SU-DHL-6 (cell line): ENCODE results near the gene C1QTNF6.

Source experiments
- H2AFZ ChIP-seq: fragments of 200-600 bp; sonication (generic); 2 replicates; pipeline ENCODE4 v1.6.1; 2014; ENCODE audit warnings: low read depth, mild to moderate bottlenecking, moderate library complexity, mixed read lengths, antibody characterized with exemption, low read length; ENCODE audit not compliant: severe bottlenecking
- H3F3A ChIP-seq: fragments of 200-600 bp; shearing (Covaris generic); 2 replicates; pipeline ENCODE4 v1.6.0; 2016; ENCODE audit warnings: antibody characterized with exemption, mild to moderate bottlenecking; ENCODE audit not compliant: insufficient read depth
- H3K27ac ChIP-seq: fragments of 200-600 bp; sonication (generic); 2 replicates; pipeline ENCODE4 v1.5.1; 2016; ENCODE audit warnings: low read depth, mild to moderate bottlenecking, low read length, moderate library complexity, mixed read lengths
- H3K27me3 ChIP-seq: fragments of 200-600 bp; sonication (generic), shearing (Covaris generic); 2 replicates; pipeline ENCODE4 v1.6.0; 2014; ENCODE audit warnings: mild to moderate bottlenecking, low read length
- H3K36me3 ChIP-seq: fragments of 200-600 bp; sonication (generic); 2 replicates; pipeline ENCODE4 v1.6.1; 2014; ENCODE audit warnings: mild to moderate bottlenecking, low read length, mixed read lengths
- H3K4me2 ChIP-seq: fragments of 300-600, 200-600 bp; shearing (Covaris generic), sonication (generic); 2 replicates; pipeline ENCODE4 v1.6.0; 2014; ENCODE audit warnings: low read length, low read depth, mild to moderate bottlenecking; ENCODE audit not compliant: poor library complexity, severe bottlenecking
- H3K4me3 ChIP-seq: fragments of 200-600 bp; sonication (generic); 2 replicates; pipeline ENCODE4 v1.5.1; 2014; ENCODE audit warnings: antibody characterized with exemption, low read length, mild to moderate bottlenecking, mixed read lengths; ENCODE audit not compliant: insufficient read depth, poor library complexity, severe bottlenecking
- H3K79me2 ChIP-seq: fragments of 200-600 bp; sonication (generic); 2 replicates; pipeline ENCODE4 v1.6.1; 2014; ENCODE audit warnings: mild to moderate bottlenecking, low read length, moderate library complexity; ENCODE audit not compliant: insufficient read depth
- H3K9ac ChIP-seq: fragments of 200-600 bp; sonication (generic); 2 replicates; pipeline ENCODE4 v1.7.0; 2014; ENCODE audit warnings: mild to moderate bottlenecking, low read length
- H3K9me2 ChIP-seq: fragments of 200-600 bp; sonication (generic); replicated peaks from 2 replicates; pipeline ENCODE4 v1.6.1; 2014; ENCODE audit warnings: low read length; ENCODE audit not compliant: insufficient read depth
- H3K9me3 ChIP-seq: fragments of 200-600 bp; sonication (generic); 2 replicates; pipeline ENCODE4 v1.6.1; 2014; ENCODE audit warnings: low read length, mixed read lengths; ENCODE audit not compliant: insufficient read depth
- H4K20me1 ChIP-seq: fragments of 200-600 bp; sonication (generic); 2 replicates; pipeline ENCODE4 v1.6.1; 2014; ENCODE audit warnings: low read depth, mild to moderate bottlenecking, antibody characterized with exemption, low read length, moderate library complexity, mixed read lengths
- CTCF ChIP-seq: fragments of 200-600 bp; sonication (generic); IDR thresholded peaks from one replicate; pipeline ENCODE4 v1.5.1; 2017; ENCODE audit warnings: antibody characterized with exemption, mild to moderate bottlenecking, low read length, moderate library complexity; ENCODE audit not compliant: insufficient read depth, poor library complexity, severe bottlenecking
- EZH2phosphoT487 ChIP-seq: fragments of 200-600 bp; sonication (generic), shearing (Covaris generic); conservative IDR thresholded peaks from 2 replicates; pipeline ENCODE4 v1.6.1; 2018; ENCODE audit warnings: mild to moderate bottlenecking, antibody characterized with exemption, low read length, moderate library complexity, mixed read lengths

C1QTNF6 gene

DNA sequence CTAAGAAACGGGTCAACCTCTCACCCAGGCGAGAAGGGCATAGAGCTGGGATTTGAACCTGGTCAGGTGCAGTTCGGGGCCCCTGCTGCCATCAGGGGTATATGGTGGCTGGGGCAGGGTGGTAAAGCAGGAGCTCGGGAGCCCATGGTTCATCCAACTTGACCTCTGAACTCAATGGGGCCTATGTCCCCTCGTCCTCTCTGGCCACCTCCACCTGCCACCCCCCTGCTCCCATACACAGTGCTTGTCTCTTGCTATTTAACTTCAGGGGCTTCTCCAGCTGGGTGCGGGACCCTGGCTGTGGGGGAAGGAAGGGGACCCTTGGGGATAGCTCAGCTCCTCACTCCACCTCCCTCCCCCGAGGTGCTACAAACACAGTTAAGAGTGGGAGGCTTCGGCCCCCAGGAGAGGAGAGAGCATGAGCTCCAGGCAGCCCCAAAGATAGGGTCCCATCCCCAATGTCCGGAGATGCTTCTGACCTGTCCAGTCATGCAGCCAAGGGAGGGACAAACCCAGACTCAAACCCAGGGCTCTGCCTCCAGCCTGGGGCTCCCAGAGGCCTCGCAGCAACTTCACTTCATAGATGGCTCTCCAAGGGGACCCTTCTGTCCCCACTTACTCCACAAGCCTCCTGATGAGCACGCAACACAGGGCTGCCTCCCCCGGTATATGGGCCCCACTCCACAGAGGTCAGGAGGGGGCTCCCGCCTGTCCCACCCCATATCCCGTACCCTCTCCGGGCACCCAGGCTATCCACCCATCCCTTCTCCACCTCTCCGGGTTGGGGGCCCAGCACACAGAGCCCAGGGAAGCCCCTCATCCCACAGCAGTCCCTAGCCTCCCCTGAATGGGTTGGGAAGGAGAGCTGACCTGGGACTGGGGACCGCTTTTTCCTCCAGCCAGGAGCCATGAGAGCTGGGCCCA lies 39.0 kb downstream of the C1QTNF6 start:
- H3F3A ChIP-seq = no peaks in the 10 kb centered on the region
- no peaks in the 10 kb centered on the region for H3K27me3 ChIP-seq
- H3K4me2 ChIP-seq = no peak overlapping the region
- H3K9me2 ChIP-seq = no peaks in the 10 kb centered on the region
- H3K79me2 ChIP-seq = no peaks in the 10 kb centered on the region
- H2AFZ ChIP-seq = no peak overlapping the region
- no peak overlapping the region for H3K27ac ChIP-seq
- no peaks in the 10 kb centered on the region for H4K20me1 ChIP-seq
- no peak overlapping the region for H3K9ac ChIP-seq
- H3K4me3 ChIP-seq = no peak overlapping the region
- H3K9me3 ChIP-seq = no peaks in the 10 kb centered on the region
- no peaks in the 10 kb centered on the region for H3K36me3 ChIP-seq
- no peak for TF ChIP-seq EZH2phosphoT487
- TF ChIP-seq CTCF = no peak

GRCh38 chr22:37148031-37148651 lies 39.9 kb downstream of the C1QTNF6 start:
- no peak overlapping the region for H3K27ac ChIP-seq
- H2AFZ ChIP-seq = no peak overlapping the region
- H3K9me3 ChIP-seq = no peaks in the 10 kb centered on the region
- TF ChIP-seq EZH2phosphoT487 = no peak
- no peak for TF ChIP-seq CTCF
- no peaks in the 10 kb centered on the region for H3K27me3 ChIP-seq
- H4K20me1 ChIP-seq = no peaks in the 10 kb centered on the region
- no peak overlapping the region for H3K4me2 ChIP-seq
- no peaks in the 10 kb centered on the region for H3K36me3 ChIP-seq
- H3K4me3 ChIP-seq = no peak overlapping the region
- no peaks in the 10 kb centered on the region for H3K9me2 ChIP-seq
- no peaks in the 10 kb centered on the region for H3F3A ChIP-seq
- H3K79me2 ChIP-seq = no peaks in the 10 kb centered on the region
- H3K9ac ChIP-seq = no peak overlapping the region

DNA sequence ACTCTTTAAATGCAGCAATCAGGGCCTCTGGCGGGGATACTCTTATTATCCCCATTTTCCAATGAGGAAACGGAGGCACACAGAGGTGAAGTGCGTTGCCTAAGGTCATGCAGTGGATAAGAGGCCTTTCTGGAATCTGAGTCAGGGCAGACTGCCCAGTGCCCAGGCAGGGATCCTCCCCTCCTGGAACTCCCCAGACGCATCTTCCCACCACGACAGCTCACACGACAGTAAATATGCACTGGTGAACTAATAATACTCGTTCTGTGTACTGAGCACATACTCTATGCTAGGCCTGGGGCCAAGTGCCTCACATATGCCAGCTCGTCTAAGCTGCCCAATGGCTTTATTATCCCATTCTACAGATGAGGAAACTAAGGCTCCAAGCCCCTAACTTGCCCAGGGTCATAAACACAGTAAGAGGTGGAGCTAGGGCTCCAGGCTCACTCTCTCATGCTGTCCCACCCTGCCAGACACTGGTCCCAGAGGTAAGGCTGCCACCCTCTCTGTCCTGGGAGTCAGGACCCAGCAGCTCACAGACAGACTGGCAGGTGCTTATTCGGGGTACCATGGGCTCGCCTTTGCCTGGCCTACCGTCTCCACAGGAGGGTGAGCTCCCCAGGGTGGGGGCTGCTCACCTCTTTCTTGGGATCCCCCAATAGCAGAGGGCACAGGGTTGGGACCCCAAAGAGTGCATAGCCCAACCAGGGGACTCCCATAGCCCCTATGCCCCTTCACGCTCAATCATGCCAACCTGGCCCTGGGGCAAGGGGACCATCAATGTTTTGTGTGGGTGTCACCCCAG lies 40.7 kb downstream of the C1QTNF6 start:
- Histone ChIP-seq H3K9me3 (no peaks in the 10 kb centered on the region), H3K9me2 (no peaks in the 10 kb centered on the region), H3F3A (no peaks in the 10 kb centered on the region), H3K27ac (no peak overlapping the region), H3K27me3 (no peaks in the 10 kb centered on the region), H3K36me3 (no peaks in the 10 kb centered on the region), H4K20me1 (no peaks in the 10 kb centered on the region), H2AFZ (no peak overlapping the region), H3K9ac (no peak overlapping the region), H3K4me3 (no peak overlapping the region), H3K79me2 (no peaks in the 10 kb centered on the region), H3K4me2 (no peak overlapping the region)
- TF ChIP-seq CTCF (no peak), EZH2phosphoT487 (no peak)
